Astrocyte (in vitro differentiated cells and primary cell): ENCODE measurements around the gene THRAP3.

ENCODE experiments used
- CTCF ChIP-seq: IDR thresholded peaks from 2 replicates; pipeline ENCODE4 v1.5.1; 2011; ENCODE audit warnings: low read depth, mild to moderate bottlenecking, inconsistent platforms, low read length, moderate library complexity; ENCODE audit not compliant: insufficient read depth
- EZH2 ChIP-seq: IDR thresholded peaks from 2 replicates; pipeline ENCODE4 v1.6.1; 2012; ENCODE audit warnings: mild to moderate bottlenecking, low read length, inconsistent platforms; ENCODE audit not compliant: insufficient read depth

DNA sequence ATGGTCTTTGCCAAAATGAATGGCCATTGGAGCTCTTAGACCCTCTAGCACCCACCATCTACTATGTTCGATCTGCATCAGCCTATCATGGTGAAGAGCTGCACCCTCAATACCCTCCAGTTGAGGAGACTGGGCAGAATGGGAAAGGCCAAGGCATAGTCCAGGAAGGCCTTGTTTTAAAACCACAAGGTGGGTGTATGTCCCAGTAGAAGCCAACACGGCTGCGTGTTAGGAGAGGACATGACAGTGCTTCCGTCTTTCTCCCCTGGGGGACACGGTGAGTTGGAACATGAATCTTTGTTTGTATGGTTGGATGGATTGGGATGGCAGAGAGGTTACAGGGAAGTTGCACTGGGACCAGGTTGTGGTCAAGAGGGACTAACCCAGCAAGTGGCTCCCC, 63.4 kb downstream of the THRAP3 start:
- TF ChIP-seq CTCF (no peak), EZH2 (no peak)
